Astrocyte (in vitro differentiated cells and primary cell): ENCODE results near the gene ASB15. TPM values are rescaled to one million over a fixed set of nuclear protein-coding genes. Genes with fewer than 3 reads are reported as not detected.

Source experiments
- DNase-seq: peaks from one replicate; pipeline ENCODE4 v3.0.0-alpha.2; 2010; ENCODE audit warnings: low read depth
- FAIRE-seq: peaks from 2 replicates; lab custom pipeline; 2011; peaks lifted over from hg19 to GRCh38; lab: Jason Lieb, UNC
- H2AFZ ChIP-seq: 2 replicates; pipeline ENCODE4 v1.6.0; 2012; ENCODE audit warnings: low read depth, low read length, inconsistent platforms
- H3K27ac ChIP-seq: 2 replicates; pipeline ENCODE4 v1.5.1; 2011; ENCODE audit warnings: low read depth, low read length, inconsistent platforms
- H3K27me3 ChIP-seq: 2 replicates; pipeline ENCODE4 v1.6.0; 2011; ENCODE audit warnings: low read length, inconsistent platforms; ENCODE audit not compliant: insufficient read depth
- H3K36me3 ChIP-seq: 2 replicates; pipeline ENCODE4 v1.5.1; 2011; ENCODE audit warnings: low read length, inconsistent platforms; ENCODE audit not compliant: insufficient read depth
- H3K4me1 ChIP-seq: 2 replicates; pipeline ENCODE4 v1.5.1; 2011; ENCODE audit warnings: low read length, inconsistent platforms; ENCODE audit not compliant: insufficient read depth
- H3K4me2 ChIP-seq: 2 replicates; pipeline ENCODE4 v1.6.0; 2012; ENCODE audit warnings: low read length, inconsistent platforms
- H3K4me3 ChIP-seq: 2 replicates; pipeline ENCODE4 v1.5.1; 2011; ENCODE audit warnings: low read depth, mild to moderate bottlenecking, low read length, inconsistent platforms; ENCODE audit not compliant: insufficient read depth
- H3K79me2 ChIP-seq: 2 replicates; pipeline ENCODE4 v1.6.0; 2012; ENCODE audit warnings: mild to moderate bottlenecking, low read length, inconsistent platforms; ENCODE audit not compliant: insufficient read depth
- H3K9ac ChIP-seq: 2 replicates; pipeline ENCODE4 v1.6.0; 2012; ENCODE audit warnings: mild to moderate bottlenecking, low read length, inconsistent platforms
- H3K9me3 ChIP-seq: 2 replicates; pipeline ENCODE4 v1.5.1; 2012; ENCODE audit warnings: low read depth, mild to moderate bottlenecking, low read length, inconsistent platforms; ENCODE audit not compliant: insufficient read depth
- H4K20me1 ChIP-seq: 2 replicates; pipeline ENCODE4 v1.6.0; 2012; ENCODE audit warnings: low read length, inconsistent platforms; ENCODE audit not compliant: insufficient read depth
- H3K27ac Mint-ChIP-seq: one replicate; pipeline ENCODE4 v1.8.0; 2021; ENCODE audit warnings: mild to moderate bottlenecking, mixed read lengths; ENCODE audit not compliant: unreplicated experiment
- H3K27me3 Mint-ChIP-seq: one replicate; pipeline ENCODE4 v1.8.0; 2021; ENCODE audit warnings: low read depth, mixed read lengths; ENCODE audit not compliant: unreplicated experiment
- H3K36me3 Mint-ChIP-seq: one replicate; pipeline ENCODE4 v1.8.0; 2021; ENCODE audit warnings: low read depth, mixed read lengths; ENCODE audit not compliant: unreplicated experiment
- H3K4me1 Mint-ChIP-seq: one replicate; pipeline ENCODE4 v1.8.0; 2021; ENCODE audit warnings: low read depth, mixed read lengths; ENCODE audit not compliant: unreplicated experiment
- H3K4me3 Mint-ChIP-seq: one replicate; pipeline ENCODE4 v1.8.0; 2021; ENCODE audit warnings: mild to moderate bottlenecking, moderate library complexity, mixed read lengths; ENCODE audit not compliant: unreplicated experiment
- H3K9me3 Mint-ChIP-seq: one replicate; pipeline ENCODE4 v1.8.0; 2021; ENCODE audit warnings: mild to moderate bottlenecking, mixed read lengths; ENCODE audit not compliant: unreplicated experiment
- EZH2 ChIP-seq: IDR thresholded peaks from 2 replicates; pipeline ENCODE4 v1.6.1; 2012; ENCODE audit warnings: mild to moderate bottlenecking, low read length, inconsistent platforms; ENCODE audit not compliant: insufficient read depth
- total RNA-seq: library from RNA; stranded (reverse); gene quantifications from 2 replicates; pipeline ENCODE4 v1.2.1, GENCODE V29; 2021
- TF ChIP-seq, protein P1 (sequence below): IDR thresholded peaks from 2 replicates; pipeline ENCODE4 v1.5.1; 2011; ENCODE audit warnings: low read depth, mild to moderate bottlenecking, inconsistent platforms, low read length, moderate library complexity; ENCODE audit not compliant: insufficient read depth

Gene ASB15
- total RNA-seq, 1 donor from 2014 or later: not detected

DNA sequence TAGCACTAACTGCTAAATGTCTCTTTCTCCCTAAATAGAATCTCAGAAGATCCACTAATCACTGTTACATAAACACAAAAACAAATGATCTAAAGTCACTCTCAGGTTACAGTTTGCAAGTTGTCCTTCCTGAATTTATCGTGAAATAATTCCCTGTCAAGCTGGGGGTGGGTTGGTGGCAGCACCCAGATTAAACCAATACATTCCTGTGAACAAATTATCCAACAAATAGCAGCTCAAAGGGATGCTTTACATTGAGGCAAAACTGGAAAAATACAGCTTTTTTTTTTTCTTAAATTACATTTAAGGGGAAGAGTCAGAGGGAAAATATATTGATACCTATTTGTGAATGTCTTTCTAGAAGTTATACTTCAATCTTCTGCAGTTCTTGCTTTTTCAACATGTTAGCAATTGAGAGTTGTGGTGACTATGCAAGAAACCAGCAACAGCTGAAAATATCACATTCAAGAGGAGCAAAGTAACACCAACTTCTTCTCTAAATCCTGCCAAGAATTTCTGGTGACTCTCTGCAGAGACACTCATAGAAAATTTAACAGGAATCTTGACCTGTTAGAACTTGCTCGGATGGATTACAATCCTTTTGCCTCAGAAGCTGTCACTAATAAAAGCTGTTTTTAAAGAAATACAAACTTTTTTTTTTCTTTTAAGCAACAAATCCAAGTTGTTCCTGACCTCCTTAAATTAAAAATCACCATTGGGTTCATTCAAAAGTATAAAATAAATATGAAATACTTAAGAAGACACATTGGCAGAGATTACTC lies 73.0 kb downstream of the ASB15 start:
- Mint-ChIP-seq H3K27me3 (no peaks in the 10 kb centered on the region), H3K9me3 (no peaks in the 10 kb centered on the region), H3K4me3 (no peak overlapping the region), H3K4me1 (peaks cover 10% of the 10 kb centered on the region), H3K27ac (no peak overlapping the region), H3K36me3 (peaks cover 1% of the 10 kb centered on the region)
- H3K36me3 ChIP-seq: no peaks in the 10 kb centered on the region
- no peaks in the 10 kb centered on the region for H4K20me1 ChIP-seq
- no peak overlapping the region for H3K4me3 ChIP-seq
- H3K9me3 ChIP-seq: no peaks in the 10 kb centered on the region
- peaks cover 9% of the 10 kb centered on the region for H3K4me1 ChIP-seq
- no peak overlapping the region for H3K27ac ChIP-seq
- TF ChIP-seq EZH2: no peak
- TF ChIP-seq, protein P1, sequence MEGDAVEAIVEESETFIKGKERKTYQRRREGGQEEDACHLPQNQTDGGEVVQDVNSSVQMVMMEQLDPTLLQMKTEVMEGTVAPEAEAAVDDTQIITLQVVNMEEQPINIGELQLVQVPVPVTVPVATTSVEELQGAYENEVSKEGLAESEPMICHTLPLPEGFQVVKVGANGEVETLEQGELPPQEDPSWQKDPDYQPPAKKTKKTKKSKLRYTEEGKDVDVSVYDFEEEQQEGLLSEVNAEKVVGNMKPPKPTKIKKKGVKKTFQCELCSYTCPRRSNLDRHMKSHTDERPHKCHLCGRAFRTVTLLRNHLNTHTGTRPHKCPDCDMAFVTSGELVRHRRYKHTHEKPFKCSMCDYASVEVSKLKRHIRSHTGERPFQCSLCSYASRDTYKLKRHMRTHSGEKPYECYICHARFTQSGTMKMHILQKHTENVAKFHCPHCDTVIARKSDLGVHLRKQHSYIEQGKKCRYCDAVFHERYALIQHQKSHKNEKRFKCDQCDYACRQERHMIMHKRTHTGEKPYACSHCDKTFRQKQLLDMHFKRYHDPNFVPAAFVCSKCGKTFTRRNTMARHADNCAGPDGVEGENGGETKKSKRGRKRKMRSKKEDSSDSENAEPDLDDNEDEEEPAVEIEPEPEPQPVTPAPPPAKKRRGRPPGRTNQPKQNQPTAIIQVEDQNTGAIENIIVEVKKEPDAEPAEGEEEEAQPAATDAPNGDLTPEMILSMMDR: no peak
- FAIRE-seq: no peak
- H3K4me2 ChIP-seq: no peak overlapping the region
- H3K9ac ChIP-seq: no peak overlapping the region
- H3K79me2 ChIP-seq: no peaks in the 10 kb centered on the region
- no peaks in the 10 kb centered on the region for H3K27me3 ChIP-seq
- peak; percentile 48 for DNase-seq
- no peak overlapping the region for H2AFZ ChIP-seq

DNA sequence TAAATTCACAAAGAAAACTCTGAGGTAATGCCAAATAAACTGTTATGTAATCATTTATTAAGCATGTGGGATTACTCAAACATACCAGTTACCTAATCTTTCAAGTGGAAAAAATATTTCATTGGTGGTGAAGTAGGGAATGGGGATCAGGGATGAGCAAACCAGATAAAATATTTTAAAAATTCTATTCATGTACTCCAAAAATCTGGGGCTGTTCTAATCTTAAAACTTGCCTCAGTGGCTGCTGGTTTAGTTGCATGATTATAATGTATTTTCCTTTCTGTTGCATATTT lies 73.5 kb downstream of the ASB15 start:
- DNase-seq (peak; percentile 61), FAIRE-seq (no peak)
- H3K79me2 ChIP-seq: no peaks in the 10 kb centered on the region

More for the DNA sequence above, 73.5 kb downstream of the ASB15 start:
- Histone ChIP-seq H3K27me3 (no peaks in the 10 kb centered on the region), H3K36me3 (no peaks in the 10 kb centered on the region), H4K20me1 (no peaks in the 10 kb centered on the region), H3K9me3 (no peaks in the 10 kb centered on the region), H2AFZ (no peak overlapping the region), H3K4me2 (no peak overlapping the region), H3K4me1 (peaks cover 9% of the 10 kb centered on the region), H3K27ac (no peak overlapping the region), H3K4me3 (no peak overlapping the region), H3K9ac (no peak overlapping the region)
- H3K27me3 Mint-ChIP-seq: no peaks in the 10 kb centered on the region
- H3K36me3 Mint-ChIP-seq: peaks cover 1% of the 10 kb centered on the region
- H3K27ac Mint-ChIP-seq: no peak overlapping the region
- no peaks in the 10 kb centered on the region for H3K9me3 Mint-ChIP-seq
- H3K4me3 Mint-ChIP-seq: no peak overlapping the region
- TF ChIP-seq, protein P1: no peak
- TF ChIP-seq EZH2: no peak
- H3K4me1 Mint-ChIP-seq: peaks cover 10% of the 10 kb centered on the region
